AG04449 (cell line): ENCODE measurements around the gene ANKRD12.

Source experiments
- CTCF ChIA-PET: fragments of 350-600 bp; formaldehyde crosslinking; extraction: SDS; loops from one replicate; lab custom pipeline; 2021; ENCODE audit warnings: antibody characterized with exemption; lab: Yijun Ruan, JAX
- POLR2A ChIA-PET: fragments of 400-600, 350-600 bp; formaldehyde crosslinking; extraction: SDS; loops from one replicate; lab custom pipeline; 2020; ENCODE audit warnings: antibody characterized with exemption, inconsistent platforms; lab: Yijun Ruan, JAX
- DNase-seq: peaks from one replicate; pipeline ENCODE4 v3.0.0-alpha.2; 2010; ENCODE audit warnings: low read depth, low spot score
- H3K4me3 ChIP-seq: 2 replicates; pipeline ENCODE4 v1.5.1; 2011; ENCODE audit warnings: low read depth, mild to moderate bottlenecking, control low read depth, low read length
- TF ChIP-seq, protein P1 (sequence below): IDR thresholded peaks from one replicate; pipeline ENCODE4 v1.5.1; 2011; ENCODE audit warnings: mild to moderate bottlenecking, moderate library complexity, low read length, control low read depth, inconsistent platforms; ENCODE audit not compliant: insufficient read depth; ENCODE audit errors: missing control alignments

The ANKRD12 gene

GRCh38 chr18:9097349-9097748 lies 39.2 kb upstream of the ANKRD12 start:
- CTCF ChIA-PET, result no interaction called here
- TF ChIP-seq, protein P1, sequence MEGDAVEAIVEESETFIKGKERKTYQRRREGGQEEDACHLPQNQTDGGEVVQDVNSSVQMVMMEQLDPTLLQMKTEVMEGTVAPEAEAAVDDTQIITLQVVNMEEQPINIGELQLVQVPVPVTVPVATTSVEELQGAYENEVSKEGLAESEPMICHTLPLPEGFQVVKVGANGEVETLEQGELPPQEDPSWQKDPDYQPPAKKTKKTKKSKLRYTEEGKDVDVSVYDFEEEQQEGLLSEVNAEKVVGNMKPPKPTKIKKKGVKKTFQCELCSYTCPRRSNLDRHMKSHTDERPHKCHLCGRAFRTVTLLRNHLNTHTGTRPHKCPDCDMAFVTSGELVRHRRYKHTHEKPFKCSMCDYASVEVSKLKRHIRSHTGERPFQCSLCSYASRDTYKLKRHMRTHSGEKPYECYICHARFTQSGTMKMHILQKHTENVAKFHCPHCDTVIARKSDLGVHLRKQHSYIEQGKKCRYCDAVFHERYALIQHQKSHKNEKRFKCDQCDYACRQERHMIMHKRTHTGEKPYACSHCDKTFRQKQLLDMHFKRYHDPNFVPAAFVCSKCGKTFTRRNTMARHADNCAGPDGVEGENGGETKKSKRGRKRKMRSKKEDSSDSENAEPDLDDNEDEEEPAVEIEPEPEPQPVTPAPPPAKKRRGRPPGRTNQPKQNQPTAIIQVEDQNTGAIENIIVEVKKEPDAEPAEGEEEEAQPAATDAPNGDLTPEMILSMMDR, result no peak
- POLR2A ChIA-PET, result no interaction called here
- DNase-seq, result no peak
- H3K4me3 ChIP-seq, result no peak overlapping the region

- ChIA-PET CTCF (interaction anchor here (1.1 to 2.0 kb wide), 2 partner anchors 27 to 405 kb away, joined by 3 to 6 read pairs; no protein-coding TSS in a partner anchor), POLR2A (interaction anchor here (1.1 kb wide), 1 partner anchor 152 kb away, joined by 3 read pairs; no protein-coding TSS in a partner anchor)
- DNase-seq, result no peak
- TF ChIP-seq, protein P1, result no peak
- H3K4me3 ChIP-seq, result no peak overlapping the region
Observed at GRCh38 chr18:9100796-9101195, 35.8 kb upstream of the ANKRD12 start.

GRCh38 chr18:9101730-9102507 lies 34.7 kb upstream of the ANKRD12 start:
- peak; percentile 38 for DNase-seq
- peak overlapping the region; percentile 68 for H3K4me3 ChIP-seq
- CTCF ChIA-PET, result interaction anchor here (1.1 to 2.0 kb wide), 3 partner anchors 28 to 406 kb away, joined by 3 to 6 read pairs (median 4); no protein-coding TSS in a partner anchor
- POLR2A ChIA-PET, result interaction anchor here (0.7 to 1.9 kb wide), 3 partner anchors 8 to 181 kb away, joined by 3 to 5 read pairs (median 3); no protein-coding TSS in a partner anchor
- TF ChIP-seq, protein P1, result no peak

- DNase-seq, result peak; percentile 41
- ChIA-PET POLR2A (interaction anchor here (0.6 to 1.9 kb wide), 3 partner anchors 8 to 263 kb away, joined by 3 to 5 read pairs (median 4); no protein-coding TSS in a partner anchor), CTCF (interaction anchor here (0.9 to 2.1 kb wide), 8 partner anchors 12 to 39 kb away, joined by 3 to 5 read pairs (median 4); no protein-coding TSS in a partner anchor)
- TF ChIP-seq, protein P1, result no peak
- H3K4me3 ChIP-seq, result peak within 1 kb of the TSS; percentile 73
Observed at GRCh38 chr18:9102508-9103375, 33.8 kb upstream of the ANKRD12 start, which contains the start of gene NDUFV2. Gene NDUFV2 (plus strand): TSS chr18:9102699. CDS start chr18:9102744, 45 bp downstream.

DNA sequence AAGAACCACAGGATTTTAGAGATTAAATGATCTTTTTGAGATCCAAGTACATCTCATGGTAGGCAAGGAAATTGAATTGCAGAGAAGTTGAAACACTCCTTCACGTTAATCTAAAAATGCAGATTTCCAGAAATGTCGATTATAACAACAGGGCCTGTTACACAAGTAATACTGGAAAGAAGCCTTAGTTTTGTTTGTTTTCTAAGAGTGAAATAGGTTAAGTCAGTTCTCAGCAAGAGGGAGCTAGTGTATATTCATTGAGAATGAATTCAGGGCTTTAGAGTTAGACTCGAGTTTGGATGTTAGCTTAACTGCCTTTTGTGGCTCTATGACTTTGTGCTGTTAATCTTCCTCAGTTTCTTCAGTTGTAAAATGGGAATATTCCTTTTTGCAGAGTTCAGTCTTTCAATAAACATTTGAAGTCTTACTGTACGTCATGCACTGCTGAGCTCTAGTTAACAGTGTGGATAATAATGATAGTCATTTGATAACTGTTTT lies 33.2 kb upstream of the ANKRD12 start:
- no peak for DNase-seq
- CTCF ChIA-PET, result interaction anchor here (0.9 to 2.1 kb wide), 7 partner anchors 11 to 39 kb away, joined by 3 to 5 read pairs (median 4); no protein-coding TSS in a partner anchor

More for the DNA sequence above, 33.2 kb upstream of the ANKRD12 start:
- POLR2A ChIA-PET, result interaction anchor here (1.0 to 1.9 kb wide), 2 partner anchors 9 to 14 kb away, joined by 4 to 5 read pairs; no protein-coding TSS in a partner anchor
- TF ChIP-seq, protein P1, result no peak
- H3K4me3 ChIP-seq, result peak overlapping the region; percentile 73
